Progenitor cell of endocrine pancreas (in vitro differentiated cells): ENCODE data around the gene SLC12A6. TPM values are rescaled to one million over a fixed set of nuclear protein-coding genes. Genes with fewer than 3 reads are reported as not detected.
A peak's percentile ranks its signal among the peaks of the same experiment; 100 is the strongest.

Experiments used
- DNase-seq: peaks from one replicate; pipeline ENCODE4 v3.0.0; 2021; ENCODE audit warnings: low spot score; ENCODE audit not compliant: unreplicated experiment
- H3K27ac Mint-ChIP-seq: 2 replicates; pipeline ENCODE4 v1.8.0; 2021; ENCODE audit warnings: mild to moderate bottlenecking, moderate library complexity, mixed read lengths
- H3K27me3 Mint-ChIP-seq: 2 replicates; pipeline ENCODE4 v1.8.0; 2021; ENCODE audit warnings: mixed read lengths
- H3K36me3 Mint-ChIP-seq: 2 replicates; pipeline ENCODE4 v1.8.0; 2022; ENCODE audit warnings: mixed read lengths; ENCODE audit not compliant: insufficient read depth
- H3K4me1 Mint-ChIP-seq: 2 replicates; pipeline ENCODE4 v1.8.0; 2021; ENCODE audit warnings: low read depth, mixed read lengths
- H3K4me3 Mint-ChIP-seq: 2 replicates; pipeline ENCODE4 v1.8.0; 2021; ENCODE audit warnings: low read depth, mild to moderate bottlenecking, moderate library complexity, mixed read lengths
- H3K9me3 Mint-ChIP-seq: 2 replicates; pipeline ENCODE4 v1.8.0; 2021; ENCODE audit warnings: low read depth, mixed read lengths
- CTCF ChIP-seq: fragments of 200-600 bp; sonication (generic); IDR thresholded peaks from one replicate; pipeline ENCODE4 v1.5.0; 2021; ENCODE audit warnings: antibody characterized with exemption, mild to moderate bottlenecking; ENCODE audit not compliant: unreplicated experiment
- total RNA-seq: library from RNA; stranded (reverse); gene quantifications from 2 replicates; pipeline ENCODE4 v1.2.1, GENCODE V29; 2021

Gene SLC12A6
- total RNA-seq, 1 donor from 2014 or later, result 30.9 TPM

- Mint-ChIP-seq H3K4me1 (no peaks in the 10 kb centered on the region), H3K4me3 (no peak overlapping the region), H3K27ac (no peak overlapping the region), H3K36me3 (no peaks in the 10 kb centered on the region), H3K27me3 (peaks cover 18% of the 10 kb centered on the region), H3K9me3 (no peaks in the 10 kb centered on the region)
- no peak for TF ChIP-seq CTCF
- DNase-seq, result no peak
These were observed 123.4 kb downstream of the SLC12A6 start for GRCh38 chr15:34214135-34214534.

GRCh38 chr15:34213690-34214089 is 123.9 kb downstream of the SLC12A6 start:
- no peak for TF ChIP-seq CTCF
- H3K4me3 Mint-ChIP-seq, result no peak overlapping the region
- no peaks in the 10 kb centered on the region for H3K4me1 Mint-ChIP-seq
- H3K27me3 Mint-ChIP-seq, result peaks cover 18% of the 10 kb centered on the region
- no peak for DNase-seq
- no peak overlapping the region for H3K27ac Mint-ChIP-seq
- H3K36me3 Mint-ChIP-seq, result no peaks in the 10 kb centered on the region
- H3K9me3 Mint-ChIP-seq, result no peaks in the 10 kb centered on the region

- H3K4me3 Mint-ChIP-seq, result peak within 1 kb of the TSS; percentile 93
- no peaks in the 10 kb centered on the region for H3K9me3 Mint-ChIP-seq
- H3K36me3 Mint-ChIP-seq, result peaks cover 6% of the 10 kb centered on the region
- H3K27ac Mint-ChIP-seq, result peak within 1 kb of the TSS; percentile 98
- H3K4me1 Mint-ChIP-seq, result peaks cover 8% of the 10 kb centered on the region
- H3K27me3 Mint-ChIP-seq, result peaks cover 14% of the 10 kb centered on the region
- peak; percentile 98 for DNase-seq
- peak; percentile 95 for TF ChIP-seq CTCF
These were observed 127.9 kb downstream of the SLC12A6 start, which contains the start of gene KATNBL1 for GRCh38 chr15:34209421-34210282. KATNBL1 (minus strand) TSS chr15:34210096; CDS start chr15:34163676, 46,420 bp downstream.

DNA sequence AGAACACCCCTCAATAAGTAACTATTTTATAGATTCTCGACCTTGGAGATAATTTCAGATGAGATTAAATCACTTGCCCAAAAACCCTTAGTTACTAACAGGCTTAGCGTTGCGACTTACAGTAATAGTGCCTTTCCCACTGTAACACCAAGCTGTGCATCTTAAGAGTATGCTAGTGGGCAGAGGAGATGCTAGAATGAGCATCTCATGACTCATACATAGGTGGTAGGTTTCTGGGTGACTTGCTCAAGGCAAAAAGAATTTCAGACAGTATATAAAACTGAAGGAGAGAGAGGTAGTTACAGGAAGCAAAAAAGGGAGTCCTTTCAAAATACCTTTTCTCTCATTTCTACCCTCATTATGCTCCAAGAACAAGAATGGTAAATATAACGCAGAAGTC is 131.6 kb downstream of the SLC12A6 start:
- TF ChIP-seq CTCF, result no peak
- no peak for DNase-seq
- peaks cover 7% of the 10 kb centered on the region for H3K9me3 Mint-ChIP-seq
- H3K27ac Mint-ChIP-seq, result no peak overlapping the region
- H3K36me3 Mint-ChIP-seq, result peaks cover 16% of the 10 kb centered on the region
- no peak overlapping the region for H3K4me3 Mint-ChIP-seq
- no peaks in the 10 kb centered on the region for H3K27me3 Mint-ChIP-seq
- peaks cover 8% of the 10 kb centered on the region for H3K4me1 Mint-ChIP-seq

- Mint-ChIP-seq H3K27me3 (no peaks in the 10 kb centered on the region), H3K27ac (no peak overlapping the region), H3K9me3 (peaks cover 8% of the 10 kb centered on the region), H3K4me1 (peaks cover 9% of the 10 kb centered on the region), H3K4me3 (no peak overlapping the region), H3K36me3 (peaks cover 28% of the 10 kb centered on the region)
- DNase-seq, result no peak
- TF ChIP-seq CTCF, result no peak
These were observed 133.6 kb downstream of the SLC12A6 start for GRCh38 chr15:34203936-34204335.
